Fibroblast of pulmonary artery (primary cell): ENCODE data around the gene GDPD4.

Experiments used
- DNase-seq: peaks from one replicate; pipeline ENCODE4 v3.0.0-alpha.2; 2010; ENCODE audit warnings: low read depth
- H3K4me3 ChIP-seq: replicated peaks from 2 replicates; pipeline ENCODE4 v1.5.1; 2011; ENCODE audit warnings: low read depth, mild to moderate bottlenecking, control low read depth, low read length, moderate library complexity
- CTCF ChIP-seq: IDR thresholded peaks from 2 replicates; pipeline ENCODE4 v1.5.1; 2011; ENCODE audit warnings: mild to moderate bottlenecking, control low read depth, low read length, inconsistent platforms; ENCODE audit errors: missing control alignments

The GDPD4 gene

GRCh38 chr11:77324508-77324907, 23.0 kb upstream of the GDPD4 start:
- DNase-seq: no peak
- TF ChIP-seq CTCF: no peak
- H3K4me3 ChIP-seq: no peak overlapping the region

- no peak for DNase-seq
- TF ChIP-seq CTCF: no peak
Observed at GRCh38 chr11:77322926-77323590, 21.6 kb upstream of the GDPD4 start.

GRCh38 chr11:77322506-77322905, 21.0 kb upstream of the GDPD4 start:
- peak; percentile 64 for DNase-seq
- no peak for TF ChIP-seq CTCF
- no peak overlapping the region for H3K4me3 ChIP-seq

More at GRCh38 chr11:77322926-77323590, 21.6 kb upstream of the GDPD4 start:
- no peak overlapping the region for H3K4me3 ChIP-seq

GRCh38 chr11:77320351-77320750, 18.9 kb upstream of the GDPD4 start:
- TF ChIP-seq CTCF: no peak
- DNase-seq: no peak

GRCh38 chr11:77318600-77318999, 17.1 kb upstream of the GDPD4 start:
- no peak for DNase-seq
- TF ChIP-seq CTCF: no peak
- H3K4me3 ChIP-seq: no peak overlapping the region

More at GRCh38 chr11:77320351-77320750, 18.9 kb upstream of the GDPD4 start:
- H3K4me3 ChIP-seq: no peak overlapping the region

- DNase-seq: no peak
- no peak overlapping the region for H3K4me3 ChIP-seq
- TF ChIP-seq CTCF: no peak
Observed at GRCh38 chr11:77316733-77317342, 15.4 kb upstream of the GDPD4 start.

GRCh38 chr11:77312107-77312506, 10.6 kb upstream of the GDPD4 start:
- no peak for DNase-seq
- TF ChIP-seq CTCF: no peak
- H3K4me3 ChIP-seq: no peak overlapping the region
